H54 (cell line): ENCODE measurements around the gene CIRBP.

Source experiments
- DNase-seq: peaks from one replicate; pipeline ENCODE4 v3.0.0; 2011; ENCODE audit warnings: low spot score, mixed read lengths; ENCODE audit not compliant: insufficient read length
- FAIRE-seq: peaks from 3 replicates; lab custom pipeline; 2011; peaks lifted over from hg19 to GRCh38; lab: Jason Lieb, UNC
- POLR2A ChIP-seq: IDR thresholded peaks from 2 replicates; pipeline ENCODE4 v1.6.1; 2011; ENCODE audit warnings: low read depth, mild to moderate bottlenecking, low read length

CIRBP gene

DNA sequence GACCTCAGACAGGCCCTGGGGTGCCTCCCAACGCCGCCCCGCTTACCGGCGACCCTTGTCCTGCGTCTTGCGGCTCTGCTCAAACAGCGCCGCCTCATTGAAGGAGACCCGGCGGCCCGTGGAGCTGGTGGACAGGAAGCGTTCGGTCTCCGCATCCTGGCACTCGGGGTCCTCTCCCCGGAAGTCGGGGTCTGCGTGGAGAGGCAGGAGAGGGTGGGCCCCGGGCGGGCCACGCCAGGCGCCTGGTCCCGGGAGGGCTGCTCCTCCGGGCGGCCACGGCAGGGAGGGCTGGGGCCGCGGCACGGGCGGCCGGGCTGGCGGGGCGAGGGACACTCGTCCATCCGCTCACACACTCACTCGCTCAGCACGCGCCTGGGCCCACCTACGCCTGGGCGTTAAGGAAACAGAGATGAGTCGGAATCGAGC, 34.2 kb upstream of the CIRBP start:
- DNase-seq (no peak), FAIRE-seq (no peak)
- TF ChIP-seq POLR2A, result no peak

DNA sequence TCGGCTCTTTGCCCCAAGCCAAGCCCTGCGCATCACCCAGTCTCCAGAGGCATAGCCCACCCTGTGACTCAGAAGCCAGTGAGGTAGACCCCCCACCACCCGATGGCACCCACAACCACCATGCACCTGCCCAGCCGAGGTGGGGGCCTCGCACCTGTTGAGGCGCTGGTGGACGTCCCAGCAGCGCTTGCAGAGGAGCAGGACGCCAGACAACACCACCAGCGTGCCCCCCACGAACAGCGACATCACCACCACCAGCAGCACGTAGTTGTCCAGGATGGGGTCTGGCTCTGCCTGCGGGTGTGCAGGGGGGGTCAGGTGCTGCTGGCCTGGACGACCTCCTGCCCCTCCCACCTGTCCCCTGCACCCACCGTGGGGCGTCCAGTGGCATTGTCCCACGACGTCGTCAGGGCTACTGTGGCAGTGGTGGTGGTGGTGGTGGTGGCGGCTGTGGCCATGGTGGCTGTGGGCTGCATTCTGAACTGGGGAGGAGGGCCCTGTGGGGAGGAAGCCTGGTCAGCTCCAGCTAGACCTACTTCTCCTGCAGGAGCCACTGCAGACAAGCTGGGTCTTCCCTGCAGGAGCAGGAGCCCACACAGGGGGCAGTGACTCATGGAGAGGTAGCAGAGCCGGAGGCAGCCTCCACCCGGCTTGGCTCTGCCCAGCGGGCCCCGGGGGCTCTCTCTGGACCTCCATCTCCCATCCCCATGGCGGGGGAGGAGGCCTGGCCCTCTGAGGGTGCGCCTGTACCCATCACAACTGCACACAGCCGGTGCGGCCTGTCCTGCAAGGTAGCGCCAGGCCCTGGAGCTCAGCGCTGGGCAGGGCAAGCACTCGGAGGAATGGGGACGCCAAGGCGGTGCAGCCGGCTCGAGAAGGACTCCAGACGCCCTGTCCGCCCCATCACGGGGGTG, 33.2 kb upstream of the CIRBP start:
- DNase-seq (peak; percentile 91), FAIRE-seq (no peak)
- TF ChIP-seq POLR2A, result no peak

DNA sequence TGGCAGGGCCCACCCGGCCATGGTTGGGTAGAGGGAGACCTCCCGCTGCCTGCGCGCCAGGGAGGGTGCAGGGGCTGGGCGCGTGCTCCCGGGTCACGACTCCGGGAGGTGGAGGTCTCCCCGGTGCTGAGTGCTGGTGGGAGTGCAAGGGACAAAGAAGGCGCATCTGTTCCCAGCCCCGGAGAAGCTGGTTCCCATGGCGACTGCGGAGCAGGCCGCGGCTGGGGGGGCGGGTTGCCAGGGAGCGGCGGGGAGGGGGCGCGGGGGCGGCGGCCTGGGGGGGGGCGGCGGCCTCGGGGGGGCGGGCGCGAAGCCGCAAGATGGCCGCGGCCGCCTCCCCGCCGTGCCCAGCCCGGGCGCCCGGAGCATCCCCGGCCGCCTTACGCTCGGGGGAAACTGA, 32.6 kb upstream of the CIRBP start:
- TF ChIP-seq POLR2A, result no peak
- FAIRE-seq (no peak), DNase-seq (no peak)

- TF ChIP-seq POLR2A, result no peak
- no peak for FAIRE-seq
- DNase-seq, result no peak
Measured at GRCh38 chr19:1237027-1237659, 32.0 kb upstream of the CIRBP start.

GRCh38 chr19:1237754-1238368, 31.3 kb upstream of the CIRBP start, which contains the start of gene CBARP:
CBARP (minus strand) TSS chr19:1238005; CDS start chr19:1236100, 1,905 bp downstream.
- DNase-seq, result no peak
- TF ChIP-seq POLR2A, result no peak
- FAIRE-seq, result no peak

GRCh38 chr19:1238369-1239303, 30.5 kb upstream of the CIRBP start:
- FAIRE-seq, result no peak
- TF ChIP-seq POLR2A, result no peak
- DNase-seq, result no peak

GRCh38 chr19:1239420-1239795, 29.7 kb upstream of the CIRBP start:
- FAIRE-seq (no peak), DNase-seq (no peak)
- TF ChIP-seq POLR2A, result no peak

DNA sequence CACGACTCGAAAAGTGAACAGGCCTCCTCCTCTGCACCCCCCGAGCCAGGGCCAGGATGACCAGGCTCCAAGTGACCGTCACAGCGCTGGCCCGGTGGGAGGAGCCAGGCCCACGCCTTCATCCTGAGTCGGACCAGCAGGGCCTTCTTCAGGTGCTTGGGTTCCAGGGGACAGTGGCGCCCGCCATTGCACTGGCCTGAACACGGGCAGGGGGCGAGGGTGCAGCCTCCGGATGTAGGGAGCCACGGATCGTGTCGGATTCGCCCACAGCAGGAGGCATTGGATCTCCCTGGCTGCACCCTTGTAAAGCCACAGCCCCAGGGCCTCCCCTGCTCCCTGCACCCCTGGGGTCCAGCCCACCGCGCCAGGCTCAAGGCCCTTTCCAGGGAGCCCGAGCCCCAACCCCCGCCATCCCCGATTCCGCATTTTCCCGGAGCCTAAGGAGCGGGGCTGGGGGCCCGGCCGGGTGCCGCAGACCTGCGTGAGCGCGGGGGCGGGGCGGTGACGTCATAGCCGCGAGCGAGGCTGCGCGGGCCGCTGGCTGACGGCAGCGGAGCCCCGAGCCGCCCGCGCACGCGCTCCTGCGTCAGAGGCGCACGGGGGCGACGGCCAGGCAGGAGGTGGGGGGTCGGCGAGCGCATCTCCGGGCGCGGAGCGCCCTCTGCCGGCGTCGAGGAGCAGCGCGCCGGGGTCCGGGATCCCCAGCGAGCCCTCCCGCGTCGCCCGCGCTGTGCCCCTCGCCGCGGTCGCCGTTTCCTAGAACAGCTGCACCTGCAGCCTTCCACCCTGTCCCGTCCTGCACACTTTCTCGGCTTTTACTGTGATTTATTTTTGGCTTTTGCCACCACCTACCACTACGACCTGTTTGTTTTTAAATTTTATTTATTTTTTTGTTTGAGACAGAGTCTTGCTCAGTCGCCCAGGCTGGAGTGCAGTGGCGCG, 29.1 kb upstream of the CIRBP start:
- FAIRE-seq, result no peak
- DNase-seq, result peak; percentile 97

GRCh38 chr19:1240925-1241324, 28.2 kb upstream of the CIRBP start:
- no peak for TF ChIP-seq POLR2A
- DNase-seq (no peak), FAIRE-seq (no peak)

More for the DNA sequence above, 29.1 kb upstream of the CIRBP start:
- no peak for TF ChIP-seq POLR2A

GRCh38 chr19:1241417-1242095, 27.6 kb upstream of the CIRBP start, which contains the start of gene ATP5F1D:
ATP5F1D (plus strand) TSS chr19:1241751; CDS start chr19:1241851, 100 bp downstream.
- peak; percentile 72 for FAIRE-seq
- peak; percentile 98 for DNase-seq
- TF ChIP-seq POLR2A, result peak; percentile 86
